Measurements from ENCODE around the gene GPSM1.

Gene GPSM1

DNA sequence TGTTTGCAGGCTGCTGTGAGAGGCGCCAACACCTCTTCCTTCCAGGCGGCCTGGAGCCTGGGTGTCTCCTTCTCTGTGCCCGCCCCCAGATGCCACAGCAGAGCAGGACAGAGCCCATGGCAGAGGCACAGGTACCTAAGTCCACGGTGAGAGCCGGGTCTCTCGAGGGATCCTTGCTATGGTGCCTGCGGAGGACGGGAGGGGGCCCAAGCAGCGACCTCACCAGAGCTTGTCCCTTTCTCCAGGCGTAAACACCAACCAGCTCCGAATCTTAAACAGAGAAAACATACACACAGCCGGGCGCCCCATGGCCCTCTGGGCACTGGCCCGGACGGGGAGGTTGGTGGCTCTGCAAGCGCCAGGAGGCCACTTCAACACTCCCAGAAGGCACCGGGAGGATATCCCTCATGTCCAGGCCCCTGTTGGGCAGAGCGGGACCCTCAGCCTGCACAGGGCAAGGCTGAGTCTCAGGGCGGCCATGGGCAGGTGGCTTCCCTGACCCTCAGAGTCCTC is 35.3 kb upstream of the GPSM1 start:
- DNase-seq, result no peak

DNA sequence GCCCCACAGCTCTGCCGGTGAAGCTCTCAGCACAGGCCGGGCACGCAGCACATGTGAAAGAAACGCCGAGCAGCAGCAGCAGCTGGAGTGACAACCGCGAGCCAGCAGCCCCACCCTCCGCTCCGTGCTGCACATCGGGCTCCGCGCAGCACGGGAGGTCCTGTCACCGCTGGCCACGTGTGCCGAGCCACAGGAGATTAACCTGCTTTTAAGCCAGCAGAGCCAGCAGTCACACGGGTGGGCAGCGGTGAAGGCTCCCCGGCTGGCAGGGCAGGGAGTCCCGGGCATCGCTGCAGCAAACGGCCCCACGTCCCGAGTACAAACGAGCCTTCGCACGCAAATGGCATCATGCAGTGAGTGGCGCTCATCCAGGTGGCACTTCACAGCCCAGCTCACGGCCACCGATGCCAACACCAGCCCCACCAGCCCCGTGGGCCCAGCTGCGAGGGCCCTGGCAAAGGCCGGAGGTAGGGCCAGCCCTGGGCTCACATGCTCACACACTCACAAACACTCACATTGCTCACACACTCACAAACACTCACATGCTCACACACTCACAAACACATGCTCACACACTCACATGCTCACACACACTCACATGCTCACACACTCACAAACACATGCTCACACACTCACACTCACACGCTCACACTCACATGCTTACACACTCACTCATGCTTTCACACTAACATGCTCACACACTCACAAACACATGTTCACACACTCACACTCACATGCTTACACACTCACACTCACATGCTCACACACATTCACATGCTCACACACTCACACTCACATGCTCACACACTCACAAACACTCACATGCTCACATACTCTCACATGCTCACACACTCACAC is 34.5 kb upstream of the GPSM1 start:
- DNase-seq, result no peak

DNA sequence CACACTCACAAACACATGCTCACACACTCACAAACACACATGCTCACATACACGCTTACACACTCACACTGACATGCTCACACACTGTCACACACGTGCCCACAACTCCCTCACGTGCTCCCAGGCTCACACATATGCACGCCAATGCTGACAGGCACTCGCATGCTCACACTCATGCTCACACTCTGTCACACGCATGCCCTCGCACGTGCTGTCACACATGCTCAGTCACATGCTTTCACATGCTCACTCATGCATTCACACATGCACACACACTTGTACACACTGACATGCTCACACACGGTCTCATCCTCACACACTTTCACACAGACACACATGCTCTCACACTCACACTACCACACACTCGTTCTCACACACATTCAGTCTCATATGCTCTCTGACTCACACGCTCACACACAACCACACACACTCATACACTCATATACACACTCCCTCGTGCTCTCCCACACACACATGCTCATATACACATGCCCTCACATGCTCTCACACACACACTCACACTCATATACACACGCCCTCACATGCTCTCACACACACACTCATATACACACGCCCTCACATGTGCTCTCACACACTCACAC is 33.8 kb upstream of the GPSM1 start:
- DNase-seq, result no peak

DNA sequence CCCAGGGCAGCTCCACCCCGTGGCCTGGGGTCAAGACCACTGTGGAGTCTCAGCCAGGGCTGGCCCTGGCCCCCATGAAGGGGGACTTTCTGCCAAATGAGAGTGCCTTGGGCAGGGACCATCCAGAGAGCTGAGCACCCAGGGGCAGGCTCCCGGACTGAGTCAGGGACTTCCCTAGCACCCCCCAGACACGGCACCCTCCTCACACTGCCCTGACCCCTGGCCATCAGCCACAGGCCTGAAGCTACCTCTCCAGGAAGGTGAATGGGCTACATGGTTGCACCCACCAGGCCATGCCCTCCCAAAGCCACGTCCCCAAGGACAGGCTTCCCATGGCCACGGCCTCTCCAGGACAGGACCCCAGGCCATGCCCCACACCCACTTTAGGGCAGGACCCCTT is 32.9 kb upstream of the GPSM1 start:
- no peak for DNase-seq

DNA sequence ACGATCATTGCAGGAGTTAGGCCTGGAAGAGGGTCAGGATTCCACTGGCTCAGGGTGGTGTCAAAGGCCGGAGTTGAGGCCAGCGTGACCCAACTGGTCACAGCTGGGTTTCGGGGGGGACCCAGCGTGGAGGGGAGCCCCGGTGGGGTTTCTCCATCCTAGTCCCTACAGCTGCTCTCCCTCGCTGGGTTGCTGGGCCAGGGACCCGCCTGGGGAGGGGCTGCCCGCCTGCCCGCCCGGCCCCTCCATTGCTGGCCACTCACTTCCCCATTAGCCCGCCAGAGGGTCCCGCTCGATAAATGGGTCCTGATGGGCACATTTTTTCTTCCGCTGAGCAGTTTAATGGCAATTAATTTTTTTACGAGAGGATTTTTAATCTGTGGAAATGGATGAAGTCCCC is 32.3 kb upstream of the GPSM1 start:
- no peak for DNase-seq

DNA sequence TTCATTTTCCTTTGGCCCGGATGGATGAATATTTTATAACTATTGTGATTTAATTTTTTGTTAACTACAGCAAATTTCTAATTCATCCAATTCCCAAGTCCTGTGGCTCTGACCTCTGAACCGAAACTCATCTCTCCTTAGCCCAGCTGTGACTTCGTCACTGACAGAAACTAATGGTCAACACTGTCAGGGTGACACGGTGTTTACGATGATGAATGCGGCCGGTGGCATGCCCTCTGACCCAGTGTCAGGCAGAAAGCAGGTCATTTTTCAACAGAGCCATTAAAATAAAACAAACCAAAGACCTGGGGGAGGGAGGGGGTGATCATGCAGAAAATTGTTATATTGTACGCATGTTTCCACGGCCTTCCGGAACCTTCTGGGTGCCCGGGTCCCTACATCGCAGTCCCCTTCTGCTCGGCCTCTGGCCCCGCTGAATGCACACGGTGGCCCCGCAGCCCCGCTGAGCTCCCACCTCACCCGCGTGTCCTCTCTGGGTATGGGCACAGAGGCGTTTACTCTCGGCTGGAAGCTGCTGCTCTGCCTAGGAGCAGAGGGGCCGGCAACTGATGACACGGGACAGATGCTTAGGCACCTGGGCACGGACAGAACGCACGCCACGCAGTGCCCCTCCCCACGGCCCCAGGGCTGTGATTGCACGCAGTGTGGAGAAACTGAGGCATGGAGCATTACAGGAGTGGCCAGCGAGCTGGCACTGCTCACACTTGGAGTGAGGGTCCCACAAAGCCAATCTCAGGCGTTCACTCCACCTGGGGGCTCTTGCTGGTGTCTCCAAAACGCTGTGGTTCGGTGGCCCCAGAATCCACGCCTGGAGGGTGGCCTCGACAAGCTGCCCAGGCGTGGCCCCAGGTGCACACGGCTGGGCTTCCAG is 31.6 kb upstream of the GPSM1 start:
- DNase-seq, result no peak

DNA sequence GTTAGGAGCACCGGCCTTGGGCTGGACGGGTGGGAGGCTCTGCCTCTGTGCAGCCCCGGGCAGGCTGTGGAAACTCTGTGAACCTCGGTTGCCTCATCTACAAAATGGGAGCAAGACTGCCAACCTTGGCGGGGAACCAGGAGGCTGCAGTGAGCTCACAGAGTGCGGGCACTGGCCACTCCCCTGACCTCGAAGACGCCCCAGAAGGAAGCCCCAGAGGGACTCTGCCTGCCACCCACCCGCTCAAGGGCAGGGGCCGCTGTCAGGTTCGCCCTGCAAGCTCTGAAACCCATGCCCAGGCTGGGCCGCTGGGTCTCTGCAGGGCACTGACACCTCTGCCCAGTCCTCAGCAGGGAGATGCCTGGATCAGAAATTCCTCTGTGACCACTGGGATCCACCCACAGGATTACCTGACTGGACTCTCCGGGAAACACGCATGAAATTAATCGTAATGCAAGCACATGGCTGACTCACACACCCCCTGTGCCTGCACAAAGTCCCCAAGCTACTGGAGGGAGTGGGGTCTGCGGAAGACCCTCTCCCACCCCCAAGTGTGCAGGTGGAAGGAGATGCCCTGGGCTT is 30.8 kb upstream of the GPSM1 start:
- no peak for DNase-seq

DNA sequence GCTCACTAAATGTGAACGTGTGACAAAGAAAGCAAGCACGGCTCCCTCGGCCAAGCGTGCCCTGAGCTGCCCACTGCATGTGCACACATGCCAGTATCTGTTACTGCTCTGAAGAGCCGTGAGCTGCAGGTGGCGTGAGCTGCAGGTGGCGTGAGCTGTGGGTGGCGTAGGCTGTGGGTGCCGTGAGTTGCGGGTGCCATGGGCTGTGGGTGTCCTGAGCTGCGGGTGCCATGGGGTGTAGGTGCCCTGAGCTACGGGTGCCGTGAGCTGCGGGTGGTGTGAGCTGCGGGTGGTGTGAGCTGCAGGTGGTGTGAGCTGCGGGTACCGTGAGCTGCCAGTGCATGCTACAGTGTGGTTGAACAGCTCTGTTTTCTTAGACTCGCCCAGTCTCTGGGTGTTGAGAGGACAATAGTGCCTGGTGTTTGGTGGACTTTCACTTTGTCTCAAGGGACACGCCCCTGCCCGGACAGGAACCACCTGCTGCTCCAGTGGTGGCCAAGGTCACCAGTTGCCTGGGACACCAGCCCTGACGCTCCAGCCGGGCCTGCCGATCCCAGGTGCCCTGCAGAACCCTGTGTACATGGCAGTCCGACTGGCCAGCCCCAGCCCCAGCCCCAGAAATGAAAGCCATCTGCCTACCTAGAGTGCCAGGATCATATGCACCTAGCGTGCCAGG is 30.2 kb upstream of the GPSM1 start:
- DNase-seq, result no peak

DNA sequence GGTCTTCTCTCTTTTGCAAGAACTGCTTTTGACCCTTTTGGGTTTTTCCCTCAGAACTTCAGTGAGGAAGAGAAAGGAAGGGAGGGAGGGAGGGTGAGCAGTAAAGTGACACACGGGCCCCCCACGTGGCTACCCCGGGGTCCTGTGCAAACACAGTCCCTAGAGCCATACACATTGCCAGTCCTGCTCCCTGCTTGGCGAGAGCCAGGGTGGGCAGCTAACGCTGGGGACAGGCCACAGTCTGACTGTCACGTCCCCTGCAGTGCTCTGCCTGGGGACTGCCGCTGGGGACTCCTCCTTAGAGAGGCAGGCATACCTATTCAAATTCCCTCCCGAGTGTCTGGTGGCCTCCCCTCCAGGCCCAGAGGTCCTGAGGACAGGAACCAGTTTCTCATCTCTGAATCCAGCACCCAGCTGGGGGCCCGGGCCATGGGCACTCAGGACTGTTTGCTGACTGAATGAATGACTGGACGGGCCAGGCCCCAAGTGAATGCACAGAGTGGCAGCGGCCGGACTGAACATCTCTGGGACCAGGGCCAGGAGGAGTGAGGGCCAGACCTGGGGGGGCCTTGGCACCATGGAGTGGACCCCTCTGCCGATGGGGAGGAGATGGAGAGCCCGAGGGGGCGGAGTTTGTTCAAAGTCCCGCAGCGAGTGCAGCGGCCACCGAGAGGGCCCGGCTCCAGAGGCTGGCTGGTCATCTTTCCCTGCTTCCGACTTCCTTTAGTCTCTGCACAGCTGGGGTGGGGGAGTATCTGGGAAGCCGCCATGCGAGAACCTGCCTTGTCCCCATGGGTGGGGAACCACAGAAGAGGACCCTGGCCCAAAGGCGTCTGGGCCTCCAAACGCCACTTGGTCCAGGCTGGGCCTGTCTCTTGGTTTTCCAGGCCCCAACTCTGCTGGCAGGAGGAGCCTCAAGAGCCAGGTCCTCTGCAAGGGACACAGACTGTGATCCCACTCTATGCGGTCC is 29.3 kb upstream of the GPSM1 start:
- DNase-seq, result no peak

DNA sequence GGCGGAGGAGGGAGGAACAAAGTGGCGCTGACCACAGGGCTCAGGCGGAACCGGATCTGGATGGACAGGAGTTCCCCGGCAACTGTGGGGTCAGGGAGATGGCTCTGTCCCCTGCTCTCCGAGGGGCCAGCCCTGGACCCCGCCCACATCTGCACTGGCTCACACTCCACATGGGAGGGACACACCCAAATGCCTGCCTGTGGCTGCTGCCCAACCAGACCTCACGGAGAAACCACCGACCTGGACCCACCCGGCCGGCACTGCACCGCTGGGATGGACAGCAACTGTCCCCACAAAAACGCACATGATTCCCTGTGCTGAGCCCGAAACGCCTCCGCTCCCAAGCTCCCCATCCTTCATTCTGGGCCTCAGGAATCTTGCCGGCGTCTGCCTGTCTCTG is 28.2 kb upstream of the GPSM1 start:
- DNase-seq, result no peak

DNA sequence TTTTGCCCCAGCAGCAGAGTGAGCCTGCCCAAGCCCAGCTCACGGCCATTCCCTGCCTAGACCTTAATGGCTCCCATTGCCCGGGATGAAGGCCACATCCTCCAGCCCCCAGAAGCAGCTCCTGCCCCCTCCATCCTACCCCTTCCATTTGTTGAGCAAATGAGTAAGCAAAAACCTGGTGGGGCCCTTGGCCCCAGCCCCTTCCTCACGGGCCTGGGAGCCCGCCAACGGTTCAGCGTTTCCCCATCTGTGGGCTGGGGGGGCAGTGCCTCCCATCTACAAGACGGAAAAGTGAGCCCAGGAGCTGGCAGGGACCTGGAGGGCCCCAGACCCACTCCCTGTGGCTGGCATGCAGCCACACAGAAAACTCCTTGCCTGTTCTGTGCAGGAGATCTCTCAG is 27.8 kb upstream of the GPSM1 start:
- DNase-seq, result no peak

DNA sequence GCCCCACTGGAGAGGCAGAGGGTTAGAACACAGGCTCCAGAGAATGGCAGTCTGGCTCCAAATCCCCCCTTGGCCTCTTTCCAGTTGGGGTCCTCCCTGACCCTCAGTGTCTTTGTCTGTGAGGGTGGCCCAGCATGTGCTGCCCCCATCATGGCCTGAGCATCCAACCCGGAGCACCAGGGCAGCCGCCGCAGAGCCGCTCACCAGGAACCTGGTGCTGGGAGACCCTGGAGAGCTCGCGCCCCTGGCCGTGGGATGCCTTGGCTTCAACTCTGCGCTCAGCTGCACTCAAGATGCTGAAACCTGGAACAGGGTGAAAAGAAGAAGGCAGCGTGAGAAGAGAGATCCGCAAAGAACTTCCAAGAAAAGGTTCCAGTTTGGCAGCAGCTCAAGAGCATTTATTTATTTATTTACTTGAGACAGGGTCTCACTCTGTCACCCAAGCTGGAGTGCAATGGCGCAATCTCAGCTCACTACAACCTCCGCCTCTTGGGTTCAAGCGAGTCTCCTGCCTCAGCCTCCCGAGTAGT is 27.3 kb upstream of the GPSM1 start:
- DNase-seq, result no peak

DNA sequence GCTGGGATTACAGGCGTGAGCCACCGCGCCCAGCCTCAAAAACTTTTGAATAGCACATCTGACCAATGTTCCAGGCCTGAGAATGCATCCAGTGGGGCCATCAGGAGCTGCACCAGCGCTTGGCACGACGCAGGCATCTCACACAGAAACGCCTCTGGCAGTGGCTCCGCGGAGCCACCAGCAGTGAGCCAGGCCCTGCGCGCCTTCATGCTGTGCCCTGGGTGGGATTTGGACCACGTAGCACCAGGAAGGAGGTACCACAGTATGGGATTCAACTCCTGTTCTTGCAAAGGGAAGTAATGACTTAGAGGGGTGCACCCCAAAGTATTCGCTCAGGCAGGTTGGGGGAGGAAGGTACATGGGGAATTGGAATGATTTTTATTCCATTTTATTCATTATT is 26.5 kb upstream of the GPSM1 start:
- no peak for DNase-seq

DNA sequence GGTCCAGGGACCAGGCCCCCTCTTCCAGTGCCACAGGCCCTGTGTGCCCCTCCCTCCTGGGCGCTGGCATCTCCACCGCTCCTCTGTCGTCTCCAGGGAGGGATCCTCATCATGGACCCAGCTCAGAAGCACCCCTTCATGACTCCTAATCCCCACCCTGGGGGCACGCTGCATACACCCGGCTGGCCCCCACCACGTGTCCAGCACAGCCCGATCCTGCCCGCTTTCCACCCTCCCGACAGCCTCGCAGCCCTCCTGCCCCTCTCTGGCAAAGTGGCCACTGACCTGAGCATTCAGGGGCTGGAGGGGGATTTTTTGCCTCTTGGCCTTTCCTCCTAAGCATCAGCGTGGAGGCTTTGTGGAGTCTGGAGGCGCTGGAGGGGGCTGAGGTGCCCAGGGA is 24.8 kb upstream of the GPSM1 start:
- DNase-seq, result no peak

DNA sequence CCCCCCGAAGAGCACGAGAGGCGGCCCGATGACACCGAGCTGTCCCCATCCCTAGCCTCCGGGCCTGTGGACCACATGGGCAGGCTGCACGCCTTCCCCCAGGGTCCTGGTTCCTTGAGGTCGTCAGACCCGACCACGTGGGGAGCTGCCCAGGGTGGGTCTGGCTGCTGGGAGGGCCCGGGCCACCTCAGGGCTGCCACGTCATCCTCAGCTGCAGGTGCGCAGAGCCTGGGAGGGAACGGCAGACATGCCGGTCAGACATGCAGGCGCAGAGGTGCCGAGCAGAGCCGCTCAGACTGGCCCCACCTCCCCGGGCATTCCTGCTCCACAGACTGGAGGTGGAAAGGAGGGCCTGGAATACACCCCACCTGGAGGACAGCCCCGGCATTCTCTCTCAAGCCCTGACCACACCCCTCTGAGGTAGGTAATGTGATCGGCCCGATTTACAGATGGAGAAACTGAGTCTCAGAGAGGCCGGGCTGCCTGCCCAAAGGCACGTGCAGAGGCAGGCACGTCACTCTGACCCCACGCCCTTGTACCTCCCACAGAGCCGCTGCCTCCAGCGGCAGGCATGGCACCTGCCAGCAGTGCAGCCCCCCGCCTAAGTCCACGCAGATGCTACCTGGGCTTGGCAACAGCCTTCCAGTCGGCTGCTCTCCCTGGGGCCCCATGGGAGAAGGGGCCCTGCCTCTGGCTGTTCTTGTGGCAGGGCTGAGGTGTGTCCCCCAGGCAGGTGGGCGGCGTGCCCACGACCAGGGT is 24.1 kb upstream of the GPSM1 start:
- DNase-seq, result no peak

DNA sequence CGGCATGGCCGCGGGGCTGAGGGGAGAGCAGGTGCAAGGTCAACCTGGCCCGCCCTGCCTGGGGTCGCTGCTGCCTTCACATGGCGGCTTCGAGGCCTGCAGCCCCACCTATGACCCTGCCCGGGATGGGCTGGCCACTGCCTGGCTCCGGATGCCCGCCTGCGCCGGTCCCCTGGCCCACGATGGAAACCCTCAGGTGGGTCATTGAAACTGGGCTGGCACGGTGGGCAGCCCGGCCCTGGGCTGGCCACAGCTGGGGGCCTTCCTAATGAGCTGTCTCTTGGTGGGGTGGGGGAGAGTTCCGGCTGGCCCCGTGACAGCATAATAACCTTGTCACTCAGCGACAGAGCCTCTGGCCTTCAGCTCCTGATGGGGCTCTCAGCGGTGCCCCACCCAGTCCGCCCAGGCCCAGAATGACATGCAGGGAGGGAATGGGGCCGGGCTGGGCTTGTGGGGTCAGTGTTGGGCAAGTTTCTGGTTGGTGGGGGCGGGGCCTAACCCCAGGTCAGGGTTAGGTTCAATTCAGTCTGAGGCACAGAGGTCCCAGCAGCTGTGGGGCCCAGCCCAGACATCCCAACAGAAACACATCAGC is 23.4 kb upstream of the GPSM1 start, which contains the start of gene CCDC187:
Gene CCDC187, minus strand, starts transcription at position 270 of the 592 bp plus-strand sequence. Its CDS starts 264 bp downstream, at position 6.
- no peak for DNase-seq

DNA sequence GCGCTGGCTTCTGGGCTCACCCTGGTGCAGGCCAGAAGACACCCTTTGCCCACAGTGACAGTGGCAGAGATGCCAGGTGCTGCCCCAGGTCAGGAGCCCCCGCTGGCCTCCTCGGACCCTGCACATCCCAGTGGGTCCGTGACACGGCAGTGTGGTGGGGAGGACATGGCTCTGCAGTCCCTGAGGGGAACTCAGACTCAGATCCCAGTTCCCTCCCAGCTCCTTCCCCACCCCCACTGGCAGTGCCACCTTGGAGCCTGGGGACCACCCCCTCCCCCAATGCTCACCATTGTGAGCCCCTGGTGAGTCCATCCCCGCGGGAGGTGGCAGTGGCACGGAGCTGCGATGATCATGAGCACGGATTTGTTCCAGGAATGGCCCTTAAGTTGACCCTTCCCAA is 22.9 kb upstream of the GPSM1 start:
- no peak for DNase-seq

DNA sequence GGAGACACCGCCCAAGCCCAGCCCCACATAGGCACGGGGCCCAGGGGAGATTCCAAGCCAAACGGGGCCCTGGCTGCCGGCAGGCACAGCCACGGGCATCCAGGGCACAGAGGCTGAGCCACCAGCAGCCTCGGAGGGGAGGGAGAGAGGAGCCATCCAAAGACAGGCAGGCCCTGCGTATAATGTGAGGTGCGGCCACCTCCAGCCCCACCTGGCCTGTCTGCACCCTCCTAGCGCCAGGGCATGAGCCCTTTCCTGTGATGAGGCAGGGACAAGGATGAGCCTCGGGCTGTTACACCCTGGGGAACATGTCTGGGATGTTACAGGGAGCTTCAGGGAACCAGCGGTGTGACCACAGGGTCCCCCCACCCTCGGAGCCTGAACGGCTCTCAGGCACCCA is 22.4 kb upstream of the GPSM1 start:
- DNase-seq, result no peak

DNA sequence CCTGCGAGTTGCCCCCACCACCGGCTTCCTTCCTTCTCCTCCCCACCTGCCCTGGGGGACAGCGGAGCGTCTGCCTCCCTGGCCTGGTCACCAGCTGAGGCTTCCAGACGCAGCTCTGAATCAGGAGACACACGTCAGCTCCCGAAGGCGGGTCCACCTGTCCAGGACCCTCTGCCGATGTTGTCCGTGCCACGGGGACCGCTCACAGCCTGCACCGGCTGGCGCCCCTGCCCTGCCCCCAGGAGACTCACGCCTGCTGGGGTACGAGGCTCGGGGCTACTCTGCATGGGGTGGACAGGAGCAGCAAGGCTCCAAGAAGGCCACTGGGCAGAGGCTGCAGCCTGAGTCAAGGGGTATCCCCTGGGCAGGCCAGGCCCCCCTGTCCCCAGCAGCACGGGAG is 21.5 kb upstream of the GPSM1 start:
- no peak for DNase-seq
